ENCODE measurements around the gene TMEM245. TPM values are rescaled to one million over a fixed set of nuclear protein-coding genes. Genes with fewer than 3 reads are reported as not detected.
A peak's percentile ranks its signal among the peaks of the same experiment; 100 is the strongest.

Gene TMEM245
- total RNA-seq = 10 to 100 TPM; 25.9 to 39.2 TPM

DNA sequence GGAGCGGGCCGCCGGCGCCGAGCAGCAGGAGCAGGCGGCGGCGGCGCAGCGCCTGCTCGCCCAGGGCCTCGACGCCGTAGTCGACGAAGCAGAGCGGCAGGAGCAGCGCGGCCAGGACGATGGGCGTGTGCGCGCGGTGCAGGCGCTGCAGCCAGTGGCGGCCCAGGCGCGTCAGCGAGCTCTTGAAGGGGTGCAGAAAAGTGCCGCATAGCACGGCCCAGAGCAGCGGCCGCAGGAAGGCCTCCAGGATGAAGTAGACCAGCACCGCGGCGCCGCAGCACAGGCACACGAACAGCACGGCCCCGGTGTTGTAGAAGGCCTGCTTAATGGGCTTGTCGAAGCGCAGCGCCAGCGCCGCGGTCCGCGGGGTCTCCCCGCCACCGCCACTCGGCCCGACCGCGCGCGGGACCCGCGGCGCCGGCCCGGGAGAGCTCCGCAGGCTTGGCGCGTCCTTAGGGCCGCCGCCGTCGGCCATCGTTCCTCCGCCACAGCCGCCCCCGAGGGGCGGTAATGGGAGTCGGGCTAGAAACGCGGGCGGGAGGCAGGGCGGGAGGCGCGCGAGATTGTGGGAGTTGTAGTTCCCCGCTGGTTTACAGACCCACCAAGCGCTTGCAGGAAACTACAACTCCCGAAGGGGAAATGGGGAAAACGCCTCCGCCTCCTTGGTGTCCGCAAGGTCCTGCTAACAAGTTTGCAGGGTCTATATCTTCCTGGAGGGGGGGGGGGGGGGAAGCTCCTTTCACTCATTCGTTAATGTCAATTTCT is at the start of gene TMEM245:
Gene TMEM245 (minus strand): TSS at position 509 of the 765 bp plus-strand sequence. CDS start 34 bp downstream, at position 475.
- peak; percentile 98 for DNase-seq
- H3K4me3 Mint-ChIP-seq = peak within 1 kb of the TSS; percentile 92
- peaks cover 46% of the 10 kb centered on the region for H3K4me1 Mint-ChIP-seq
- no peaks in the 10 kb centered on the region for H3K27me3 Mint-ChIP-seq
- peaks cover 24% of the 10 kb centered on the region for H3K36me3 Mint-ChIP-seq
- no peaks in the 10 kb centered on the region for H3K9me3 Mint-ChIP-seq (ENCODE audit: low read depth)
- H3K27ac Mint-ChIP-seq = peak within 1 kb of the TSS; percentile 85
- CTCF ChIA-PET = interaction anchor here (1.0 to 1.9 kb wide), 3 partner anchors 19 to 290 kb away, joined by 3 to 6 read pairs (median 3); no protein-coding TSS in a partner anchor
- ATAC-seq = peak; percentile 92

DNA sequence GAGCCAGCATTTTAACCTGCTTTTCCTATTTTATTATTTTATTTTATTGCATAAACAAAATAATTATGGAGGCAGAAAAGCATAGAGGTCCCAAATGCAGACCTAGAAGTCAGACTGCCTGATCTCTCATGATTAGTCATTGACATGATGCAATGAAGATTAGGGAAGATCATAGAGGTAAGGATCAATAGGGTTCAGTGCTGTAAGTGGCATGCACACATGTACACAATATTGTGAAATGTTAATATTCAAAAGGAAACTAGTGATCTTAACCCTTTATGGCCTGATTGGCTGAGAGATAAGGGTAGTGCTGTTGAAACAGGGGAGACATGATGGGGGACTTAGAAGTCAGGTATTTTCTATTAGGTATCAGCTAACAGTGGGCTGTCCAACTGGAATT is 48.4 kb upstream of the TMEM245 start:
- DNase-seq (no peak), ATAC-seq (no peak)
- peaks cover 7% of the 10 kb centered on the region for H3K4me1 Mint-ChIP-seq
- no peak overlapping the region for H3K27ac Mint-ChIP-seq
- no peaks in the 10 kb centered on the region for H3K9me3 Mint-ChIP-seq (ENCODE audit: low read depth)
- H3K27me3 Mint-ChIP-seq = peaks cover 62% of the 10 kb centered on the region
- CTCF ChIA-PET = no interaction called here
- no peak overlapping the region for H3K4me3 Mint-ChIP-seq
- peaks cover 2% of the 10 kb centered on the region for H3K36me3 Mint-ChIP-seq

DNA sequence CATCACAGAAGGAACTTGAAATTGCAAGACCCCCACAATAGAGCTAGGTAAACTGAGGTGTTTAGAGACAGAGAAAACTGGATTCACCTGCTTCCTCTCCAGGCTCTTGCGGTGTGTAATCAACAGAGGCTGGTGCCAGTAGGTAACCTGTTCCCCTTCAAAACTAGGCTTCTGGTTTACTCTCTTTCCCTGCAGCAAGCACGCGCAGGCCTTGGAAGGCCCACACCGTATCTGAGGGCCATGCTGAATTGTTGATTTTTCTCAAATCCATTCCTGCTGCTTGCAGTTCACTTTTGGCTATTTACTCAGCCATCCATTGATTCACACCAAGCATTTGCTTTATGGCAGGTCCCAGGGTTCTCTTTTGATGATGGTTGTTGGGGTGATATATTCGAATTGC is 48.0 kb upstream of the TMEM245 start:
- peaks cover 2% of the 10 kb centered on the region for H3K36me3 Mint-ChIP-seq
- CTCF ChIA-PET = no interaction called here
- no peaks in the 10 kb centered on the region for H3K9me3 Mint-ChIP-seq (ENCODE audit: low read depth)
- H3K27me3 Mint-ChIP-seq = peaks cover 62% of the 10 kb centered on the region
- DNase-seq (no peak), ATAC-seq (no peak)
- H3K4me3 Mint-ChIP-seq = no peak overlapping the region
- no peak overlapping the region for H3K27ac Mint-ChIP-seq
- peaks cover 7% of the 10 kb centered on the region for H3K4me1 Mint-ChIP-seq

DNA sequence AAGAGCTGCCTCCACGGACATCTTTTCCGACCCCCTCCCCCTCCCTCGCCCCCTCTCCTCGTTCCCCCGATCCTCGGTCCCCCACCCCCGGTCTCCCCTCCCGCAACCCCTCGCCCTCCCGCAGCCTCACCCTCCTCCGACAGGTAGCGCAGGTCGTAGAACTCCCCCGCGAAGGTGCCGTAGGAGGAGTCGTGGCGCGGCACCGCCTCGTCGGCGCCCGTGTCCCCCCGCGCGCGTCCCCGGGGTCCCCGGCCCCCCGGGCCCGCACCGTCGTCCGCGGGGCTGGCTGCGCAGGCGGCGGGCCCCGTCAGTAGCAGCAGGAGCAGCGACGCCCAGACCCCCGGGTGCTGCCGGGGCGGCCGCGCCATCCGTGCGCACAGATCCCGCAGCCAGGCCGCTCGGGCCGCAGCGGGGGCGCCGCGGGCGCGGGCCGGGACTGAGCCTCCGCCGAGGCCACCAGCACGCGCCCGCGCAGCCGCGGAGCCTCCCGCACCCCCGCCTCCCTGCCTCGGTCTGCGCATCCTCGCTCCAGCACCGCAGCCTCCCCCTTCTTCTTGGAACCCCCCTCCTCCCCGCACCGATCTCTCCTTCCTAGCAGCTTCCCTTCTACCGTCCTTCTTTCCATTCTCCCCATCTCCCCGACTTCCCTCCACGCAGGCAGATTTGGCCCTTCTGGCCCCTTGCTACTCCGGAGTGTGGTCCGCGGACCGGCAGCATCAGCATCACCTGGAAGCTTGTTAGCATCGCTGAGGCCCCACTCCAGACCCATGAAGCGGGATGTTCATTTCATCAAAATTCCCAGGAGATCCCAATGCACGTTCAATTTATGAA is 47.2 kb upstream of the TMEM245 start, which contains the start of gene FRRS1L:
Gene FRRS1L (minus strand): TSS at position 479 of the 831 bp plus-strand sequence. CDS start 111 bp downstream, at position 368.
- no peak for ATAC-seq
- DNase-seq = no peak
- CTCF ChIA-PET = no interaction called here
- Mint-ChIP-seq H3K4me3 (no peak within 1 kb of the TSS), H3K9me3 (ENCODE audit: low read depth) (no peaks in the 10 kb centered on the region), H3K27me3 (peaks cover 60% of the 10 kb centered on the region), H3K4me1 (peaks cover 7% of the 10 kb centered on the region), H3K36me3 (peaks cover 2% of the 10 kb centered on the region), H3K27ac (no peak within 1 kb of the TSS)

- no peak for ATAC-seq
- peaks cover 6% of the 10 kb centered on the region for H3K4me1 Mint-ChIP-seq
- no peak for DNase-seq
- no peak overlapping the region for H3K27ac Mint-ChIP-seq
- H3K9me3 Mint-ChIP-seq (ENCODE audit: low read depth) = no peaks in the 10 kb centered on the region
- CTCF ChIA-PET = no interaction called here
- H3K4me3 Mint-ChIP-seq = no peak overlapping the region
- peaks cover 55% of the 10 kb centered on the region for H3K27me3 Mint-ChIP-seq
- peaks cover 2% of the 10 kb centered on the region for H3K36me3 Mint-ChIP-seq
These were observed 46.5 kb upstream of the TMEM245 start for GRCh38 chr9:109166171-109166770.

DNA sequence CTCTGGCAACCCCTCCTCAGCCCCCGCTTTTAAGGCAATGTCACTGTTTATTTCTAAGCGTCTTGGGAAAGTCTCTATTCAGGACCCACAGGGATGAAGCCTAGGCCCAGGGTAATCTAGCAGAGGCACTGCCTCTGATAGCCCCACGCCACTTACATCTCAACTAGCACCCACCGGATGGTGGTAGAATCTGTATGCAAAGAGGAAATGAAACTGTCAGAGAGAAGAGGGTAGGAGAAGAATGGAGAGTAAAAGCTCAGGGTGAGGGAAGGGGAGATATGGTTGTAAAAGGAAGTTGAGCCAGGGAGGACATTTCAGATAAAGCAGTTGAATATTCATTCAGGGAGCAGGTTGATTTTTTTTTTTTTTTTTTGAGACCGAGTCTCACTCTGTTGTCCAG is 44.3 kb upstream of the TMEM245 start:
- H3K4me3 Mint-ChIP-seq = no peak overlapping the region
- H3K4me1 Mint-ChIP-seq = peaks cover 6% of the 10 kb centered on the region
- no peak for ATAC-seq
- peaks cover 2% of the 10 kb centered on the region for H3K36me3 Mint-ChIP-seq
- CTCF ChIA-PET = no interaction called here
- no peak for DNase-seq
- no peak overlapping the region for H3K27ac Mint-ChIP-seq
- H3K27me3 Mint-ChIP-seq = peaks cover 56% of the 10 kb centered on the region
- H3K9me3 Mint-ChIP-seq (ENCODE audit: low read depth) = no peaks in the 10 kb centered on the region

GRCh38 chr9:109163194-109163593 is 43.4 kb upstream of the TMEM245 start:
- H3K4me1 Mint-ChIP-seq = peaks cover 5% of the 10 kb centered on the region
- no peak overlapping the region for H3K4me3 Mint-ChIP-seq
- H3K36me3 Mint-ChIP-seq = peaks cover 2% of the 10 kb centered on the region
- CTCF ChIA-PET = interaction anchor here (0.6 kb wide), 1 partner anchor 1362 kb away, joined by 4 read pairs; no protein-coding TSS in a partner anchor
- no peak overlapping the region for H3K27ac Mint-ChIP-seq
- no peaks in the 10 kb centered on the region for H3K9me3 Mint-ChIP-seq (ENCODE audit: low read depth)
- H3K27me3 Mint-ChIP-seq = peaks cover 55% of the 10 kb centered on the region
- DNase-seq = no peak
- ATAC-seq = no peak

DNA sequence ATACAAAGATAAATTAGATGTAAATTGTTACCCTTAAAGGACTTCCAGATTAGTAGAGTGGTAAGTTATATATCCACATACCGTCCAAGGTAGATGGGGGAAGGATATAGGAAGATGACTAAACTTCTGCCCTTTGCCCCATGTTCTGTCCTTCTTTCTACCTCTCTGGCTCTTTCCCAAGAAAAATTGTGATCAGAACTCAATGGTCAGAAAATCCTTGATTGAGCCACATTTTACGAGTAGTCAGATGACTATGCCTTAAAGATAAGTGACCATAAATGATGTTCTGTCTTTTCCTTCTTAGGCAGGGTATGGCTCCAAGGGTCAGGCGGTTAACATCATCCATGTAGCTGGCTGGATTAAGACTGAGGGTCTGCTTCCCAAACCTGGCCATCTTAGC is 42.9 kb upstream of the TMEM245 start:
- Mint-ChIP-seq H3K9me3 (ENCODE audit: low read depth) (no peaks in the 10 kb centered on the region), H3K4me1 (peaks cover 4% of the 10 kb centered on the region), H3K27ac (no peak overlapping the region), H3K4me3 (no peak overlapping the region), H3K27me3 (peaks cover 52% of the 10 kb centered on the region), H3K36me3 (peaks cover 2% of the 10 kb centered on the region)
- CTCF ChIA-PET = interaction anchor here (0.6 kb wide), 1 partner anchor 1362 kb away, joined by 4 read pairs; no protein-coding TSS in a partner anchor
- ATAC-seq (no peak), DNase-seq (no peak)

DNA sequence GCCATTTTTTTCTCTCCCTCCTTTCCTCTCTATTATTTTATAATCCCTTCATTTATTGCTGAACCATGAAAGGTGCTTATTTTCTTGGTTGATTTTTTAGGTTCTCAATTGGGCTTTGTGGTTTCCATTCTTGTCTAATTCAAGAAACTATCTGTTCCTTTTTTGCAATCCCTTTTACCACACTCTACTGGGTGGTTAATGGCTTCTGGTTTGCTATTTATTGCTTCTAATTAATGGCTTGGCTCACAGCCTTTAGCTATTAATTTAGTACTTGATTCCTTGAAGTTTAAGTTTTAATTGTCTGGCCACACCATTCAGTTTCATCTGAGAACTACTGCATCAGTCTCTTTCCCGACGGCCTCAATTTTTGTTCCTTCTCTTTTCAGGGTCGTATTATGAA is 41.7 kb upstream of the TMEM245 start:
- CTCF ChIA-PET = interaction anchor here (0.6 kb wide), 1 partner anchor 25 kb away, joined by 3 read pairs; no protein-coding TSS in a partner anchor
- ATAC-seq (no peak), DNase-seq (no peak)
- H3K4me3 Mint-ChIP-seq = no peak overlapping the region
- H3K27ac Mint-ChIP-seq = no peak overlapping the region
- peaks cover 2% of the 10 kb centered on the region for H3K4me1 Mint-ChIP-seq
- H3K9me3 Mint-ChIP-seq (ENCODE audit: low read depth) = no peaks in the 10 kb centered on the region
- peaks cover 2% of the 10 kb centered on the region for H3K36me3 Mint-ChIP-seq
- peaks cover 50% of the 10 kb centered on the region for H3K27me3 Mint-ChIP-seq

- Mint-ChIP-seq H3K4me1 (peaks cover 2% of the 10 kb centered on the region), H3K27me3 (peaks cover 36% of the 10 kb centered on the region), H3K9me3 (ENCODE audit: low read depth) (no peaks in the 10 kb centered on the region), H3K4me3 (no peak overlapping the region), H3K36me3 (peaks cover 2% of the 10 kb centered on the region), H3K27ac (no peak overlapping the region)
- CTCF ChIA-PET = no interaction called here
- ATAC-seq (no peak), DNase-seq (no peak)
These were observed 39.8 kb upstream of the TMEM245 start for GRCh38 chr9:109159583-109159982.

DNA sequence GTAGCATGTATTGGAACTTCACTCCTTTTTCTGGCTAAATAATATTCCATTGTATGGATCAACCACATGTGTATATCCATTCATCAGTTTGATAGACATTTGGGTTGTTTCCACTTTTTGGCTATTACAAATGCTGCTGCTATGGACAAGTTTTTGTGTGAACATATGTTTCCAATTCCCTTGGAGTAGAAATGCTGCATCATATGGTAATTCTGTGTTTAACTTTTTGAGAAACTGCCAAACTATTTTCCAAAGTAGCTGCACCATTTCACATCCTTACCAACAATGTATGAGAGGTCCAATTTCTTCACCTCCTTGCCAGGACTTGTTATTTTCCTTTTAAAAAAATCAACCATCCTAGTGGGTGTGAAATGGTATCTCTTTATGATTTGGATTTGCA is 38.9 kb upstream of the TMEM245 start:
- ATAC-seq = no peak
- no peak overlapping the region for H3K27ac Mint-ChIP-seq
- H3K4me3 Mint-ChIP-seq = no peak overlapping the region
- H3K36me3 Mint-ChIP-seq = no peaks in the 10 kb centered on the region
- peaks cover 35% of the 10 kb centered on the region for H3K27me3 Mint-ChIP-seq
- peaks cover 5% of the 10 kb centered on the region for H3K9me3 Mint-ChIP-seq (ENCODE audit: low read depth)
- CTCF ChIA-PET = no interaction called here
- H3K4me1 Mint-ChIP-seq = no peaks in the 10 kb centered on the region
- DNase-seq = no peak

GRCh38 chr9:109156708-109157107 is 37.0 kb upstream of the TMEM245 start:
- Mint-ChIP-seq H3K36me3 (no peaks in the 10 kb centered on the region), H3K4me1 (no peaks in the 10 kb centered on the region), H3K27me3 (peaks cover 32% of the 10 kb centered on the region), H3K4me3 (no peak overlapping the region), H3K9me3 (ENCODE audit: low read depth) (peaks cover 10% of the 10 kb centered on the region), H3K27ac (no peak overlapping the region)
- DNase-seq (no peak), ATAC-seq (no peak)
- CTCF ChIA-PET = no interaction called here

DNA sequence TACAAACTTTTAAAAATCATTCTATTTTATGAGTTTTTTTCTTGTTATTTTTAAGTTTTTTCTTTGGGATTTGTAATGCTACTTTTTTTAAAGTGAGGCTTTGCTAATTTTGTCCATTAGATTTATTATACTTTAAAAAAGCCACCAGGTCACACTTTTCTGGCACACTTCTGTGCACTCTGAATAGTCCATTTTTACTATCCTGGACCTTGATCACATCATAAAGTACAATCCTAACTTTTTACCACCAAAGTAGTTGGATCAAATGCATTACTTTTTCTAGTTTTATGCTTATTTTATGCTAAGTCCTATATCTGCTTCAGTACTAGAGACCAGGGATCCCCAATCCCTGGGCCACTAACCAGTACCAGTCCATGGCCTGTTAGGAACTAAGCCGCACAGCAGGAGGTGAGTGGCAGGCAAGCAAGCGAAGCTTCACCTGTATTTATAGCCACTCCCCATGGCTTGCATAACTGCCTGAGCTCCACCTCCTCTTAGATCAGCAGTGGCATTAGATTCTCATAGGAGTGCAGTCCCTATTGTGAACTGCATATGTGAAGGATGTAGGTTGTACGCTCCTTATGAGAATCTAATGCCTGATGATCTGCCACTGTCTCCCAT is 31.3 kb upstream of the TMEM245 start:
- Mint-ChIP-seq H3K36me3 (no peaks in the 10 kb centered on the region), H3K4me3 (no peak overlapping the region), H3K27ac (no peak overlapping the region), H3K27me3 (peaks cover 22% of the 10 kb centered on the region), H3K9me3 (ENCODE audit: low read depth) (peaks cover 10% of the 10 kb centered on the region), H3K4me1 (no peaks in the 10 kb centered on the region)
- no peak for DNase-seq
- no peak for ATAC-seq
- CTCF ChIA-PET = no interaction called here
